ENCODE results near the gene KEL.

KEL gene

GRCh38 chr7:142896741-142897379 lies 65.3 kb downstream of the KEL start:
- no peak for DNase-seq (ENCODE audit: low read depth)

- DNase-seq (ENCODE audit: low read depth): no peak
Observed at GRCh38 chr7:142896151-142896550, 66.0 kb downstream of the KEL start.

GRCh38 chr7:142894985-142895593 lies 67.1 kb downstream of the KEL start:
- DNase-seq (ENCODE audit: low read depth): no peak

GRCh38 chr7:142894112-142894984 lies 67.8 kb downstream of the KEL start:
- no peak for DNase-seq (ENCODE audit: low read depth)

GRCh38 chr7:142892951-142893350 lies 69.2 kb downstream of the KEL start:
- no peak for DNase-seq (ENCODE audit: low read depth)

GRCh38 chr7:142891490-142892082 lies 70.6 kb downstream of the KEL start:
- DNase-seq (ENCODE audit: low read depth): no peak

All from CMK (cell line).